Large intestine (tissue), 3 donors: Measurements from ENCODE around the gene CD47. TPM values are rescaled to one million over a fixed set of nuclear protein-coding genes. Genes with fewer than 3 reads are reported as not detected.

ENCODE experiments used
- DNase-seq, 2 donors: peaks; one replicate each; pipeline versions ENCODE4 v3.0.0 to v3.0.0-alpha.2; 2013
- H3K27ac ChIP-seq: one replicate; pipeline ENCODE4 v1.5.1; 2013; ENCODE audit warnings: low read length
- H3K27me3 ChIP-seq: 2 replicates; pipeline ENCODE4 v1.6.1; 2013; ENCODE audit warnings: low read length; ENCODE audit not compliant: control insufficient read depth, insufficient read depth
- H3K36me3 ChIP-seq: 2 replicates; pipeline ENCODE4 v1.6.1; 2013; ENCODE audit warnings: low read length; ENCODE audit not compliant: control insufficient read depth, insufficient read depth
- H3K4me1 ChIP-seq: one replicate; pipeline ENCODE4 v1.6.1; 2013; ENCODE audit warnings: low read length; ENCODE audit not compliant: control insufficient read depth, insufficient read depth
- H3K4me3 ChIP-seq: one replicate; pipeline ENCODE4 v1.5.1; 2013; ENCODE audit warnings: low read length
- H3K9me3 ChIP-seq: one replicate; pipeline ENCODE4 v1.6.1; 2013; ENCODE audit warnings: mild to moderate bottlenecking, low read depth, low read length, moderate library complexity; ENCODE audit not compliant: control insufficient read depth
- WGBS: methylation state at CpG from one replicate; pipeline ENCODE4 v1.1.5; 2013; ENCODE audit warnings: low lambda C conversion rate; ENCODE audit not compliant: insufficient coverage; 5-methylcytosine and 5-hydroxymethylcytosine counted together
- polyA plus RNA-seq: library from polyadenylated mRNA; unstranded; fragments of 120-200 nt; gene quantifications from one replicate; pipeline ENCODE4 v1.2.1, GENCODE V29; 2013

CD47 gene
- polyA plus RNA-seq, 1 donor: 86.7 TPM

DNA sequence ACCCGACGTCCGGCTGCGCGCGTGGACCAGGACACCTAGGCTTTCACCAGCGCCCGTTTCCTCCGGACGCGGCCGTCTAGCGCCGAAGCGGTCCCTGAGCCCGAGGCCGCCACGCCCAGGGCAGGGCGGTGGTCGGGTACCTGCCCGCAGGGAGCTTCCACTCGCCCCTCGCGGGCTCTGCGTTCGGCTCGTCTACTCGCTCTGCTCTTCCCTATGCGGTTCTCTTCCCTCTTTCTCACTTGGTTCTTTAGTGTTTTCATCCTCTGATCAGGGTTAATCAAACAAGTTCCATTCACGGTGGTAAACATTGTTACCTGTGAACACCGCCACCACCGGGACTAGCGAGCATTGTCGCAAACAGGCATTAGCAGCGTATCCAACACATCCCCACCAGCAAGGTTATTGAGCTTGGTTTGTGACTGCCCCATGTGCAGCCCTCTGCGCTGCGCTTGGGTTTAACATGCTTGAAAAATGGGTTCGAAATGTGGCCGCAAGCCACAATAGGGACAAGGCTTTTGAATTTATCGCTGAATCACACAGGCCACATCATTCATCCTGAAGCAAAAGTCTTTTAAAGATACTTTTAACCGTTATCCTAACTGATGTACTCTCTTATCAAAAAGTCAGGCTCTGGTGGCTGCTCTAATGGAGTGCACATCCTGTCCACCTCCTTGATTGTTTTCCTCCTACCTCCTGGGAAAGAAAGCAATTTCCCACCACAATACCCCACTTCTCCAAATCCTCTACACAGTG is 843 bp upstream of the CD47 start:
- Histone ChIP-seq H3K4me1 (peaks cover 14% of the 10 kb centered on the region), H3K27me3 (peaks cover 3% of the 10 kb centered on the region), H3K9me3 (peaks cover 4% of the 10 kb centered on the region), H3K4me3 (peak overlapping the region; percentile 75), H3K36me3 (no peaks in the 10 kb centered on the region), H3K27ac (peak overlapping the region; percentile 54)
- DNase-seq: no peak
- 81% methylated on average over 3 of the region's 41 CpGs for whole genome bisulfite sequencing

DNA sequence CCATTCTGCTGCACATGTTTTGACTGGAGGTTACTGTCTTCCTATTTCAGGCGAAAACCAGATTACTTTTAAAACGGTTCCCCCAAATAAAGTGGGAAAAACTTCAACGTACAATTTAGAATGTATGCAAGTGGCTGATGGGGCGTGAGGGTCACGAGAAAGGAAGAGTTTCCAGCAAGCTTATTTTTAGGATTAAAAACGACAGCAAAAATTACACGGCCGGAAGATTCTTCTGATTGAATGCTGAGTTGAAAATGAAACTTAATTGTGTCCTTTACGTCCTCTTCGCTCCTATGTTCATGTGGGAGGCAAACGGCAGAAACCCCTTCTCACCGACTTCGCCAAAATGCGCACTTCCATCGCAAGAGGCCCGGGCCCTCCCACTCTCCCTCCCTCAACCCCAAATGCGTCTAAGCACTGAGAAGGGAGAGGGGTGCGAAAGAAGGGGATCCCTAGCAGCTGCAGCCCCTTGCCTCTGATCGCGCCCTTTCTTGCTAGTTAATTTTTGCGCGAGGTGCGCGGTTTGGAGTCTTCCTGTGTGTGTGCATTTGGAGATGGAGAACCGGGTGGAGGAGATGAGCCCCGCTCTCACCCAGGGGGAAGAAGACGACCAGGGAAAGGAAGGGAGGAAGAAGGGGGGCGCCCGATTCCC is 656 bp downstream of the CD47 start:
- Histone ChIP-seq H3K9me3 (peaks cover 4% of the 10 kb centered on the region), H3K4me1 (peaks cover 9% of the 10 kb centered on the region), H3K4me3 (peak overlapping the region; percentile 95), H3K36me3 (no peaks in the 10 kb centered on the region), H3K27ac (peak overlapping the region; percentile 78), H3K27me3 (peaks cover 3% of the 10 kb centered on the region)
- 0% methylated on average over 8 of the region's 29 CpGs for WGBS
- peak; percentile 20 to 77 for DNase-seq

DNA sequence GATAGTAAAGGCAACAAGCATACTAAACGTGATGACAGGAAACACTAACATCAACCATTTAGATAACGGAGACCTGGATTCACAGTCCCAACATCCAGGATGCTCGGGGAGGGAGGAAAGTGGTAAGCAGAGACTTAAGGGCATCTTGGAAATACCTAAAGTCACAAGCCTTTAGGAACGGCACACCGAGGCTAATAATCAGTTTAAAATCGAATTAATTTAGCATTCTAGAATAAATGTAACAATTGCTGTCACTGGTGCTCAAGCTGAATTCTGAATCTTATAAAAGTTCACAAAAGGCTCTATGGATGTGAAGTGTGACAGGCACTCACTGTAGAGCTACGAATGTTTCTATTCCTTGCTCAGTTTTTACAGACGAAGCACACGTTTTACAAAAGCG is 1.3 kb downstream of the CD47 start:
- H3K36me3 ChIP-seq: no peaks in the 10 kb centered on the region
- peaks cover 4% of the 10 kb centered on the region for H3K9me3 ChIP-seq
- H3K4me1 ChIP-seq: peaks cover 9% of the 10 kb centered on the region
- H3K27me3 ChIP-seq: peaks cover 3% of the 10 kb centered on the region
- 0% methylated on average over 1 of the region's 10 CpGs for WGBS
- H3K4me3 ChIP-seq: peak overlapping the region; percentile 95
- DNase-seq: peak in 1 of 2 donors; percentile 19
- no peak overlapping the region for H3K27ac ChIP-seq

DNA sequence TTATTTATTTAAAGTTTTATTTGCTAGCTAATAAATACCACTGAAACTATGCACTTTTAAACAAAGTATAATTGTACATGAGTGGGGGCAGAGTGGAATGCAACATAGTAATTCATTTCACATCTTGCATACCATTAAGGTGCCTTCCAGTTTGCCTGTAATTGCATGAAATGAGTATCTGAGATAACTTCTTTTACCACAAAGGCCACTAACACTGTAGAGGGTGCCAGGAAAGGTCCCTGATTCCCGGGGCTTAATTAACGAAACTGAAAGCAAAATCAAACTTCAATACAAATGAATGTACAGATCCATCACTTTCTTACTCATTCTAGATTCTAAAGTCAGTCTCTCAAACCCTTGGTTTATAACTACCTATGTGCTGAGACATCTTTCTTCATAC is 2.1 kb downstream of the CD47 start:
- WGBS: no CpG with 5 or more reads among the region's 2 CpGs
- Histone ChIP-seq H3K9me3 (peaks cover 4% of the 10 kb centered on the region), H3K27ac (no peak overlapping the region), H3K4me1 (peaks cover 9% of the 10 kb centered on the region), H3K36me3 (no peaks in the 10 kb centered on the region), H3K4me3 (no peak overlapping the region), H3K27me3 (peaks cover 3% of the 10 kb centered on the region)
- peak in 1 of 2 donors; percentile 37 for DNase-seq

DNA sequence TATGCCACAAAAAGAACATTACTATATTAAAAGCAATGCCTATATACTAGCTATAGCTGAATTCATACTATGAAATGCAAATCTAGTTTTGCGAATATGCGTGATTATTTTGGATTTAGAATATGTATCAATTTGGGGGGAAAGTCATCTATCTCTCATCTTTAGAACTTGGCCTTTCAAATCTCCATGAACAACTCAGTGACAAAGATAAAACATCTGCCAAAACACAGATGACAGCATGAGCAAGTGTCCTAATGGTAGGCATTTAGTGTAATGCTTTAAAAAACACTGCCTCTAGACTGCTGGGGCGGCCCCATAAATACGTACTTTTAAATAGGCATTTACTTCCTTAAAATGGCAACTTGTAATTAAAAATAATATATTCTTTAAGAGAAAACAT is 2.7 kb downstream of the CD47 start:
- no peak for DNase-seq
- Histone ChIP-seq H3K4me1 (peaks cover 9% of the 10 kb centered on the region), H3K27me3 (peaks cover 3% of the 10 kb centered on the region), H3K36me3 (no peaks in the 10 kb centered on the region), H3K27ac (no peak overlapping the region), H3K4me3 (no peak overlapping the region), H3K9me3 (peaks cover 4% of the 10 kb centered on the region)
- 100% methylated on average over 2 of the region's 4 CpGs for WGBS

DNA sequence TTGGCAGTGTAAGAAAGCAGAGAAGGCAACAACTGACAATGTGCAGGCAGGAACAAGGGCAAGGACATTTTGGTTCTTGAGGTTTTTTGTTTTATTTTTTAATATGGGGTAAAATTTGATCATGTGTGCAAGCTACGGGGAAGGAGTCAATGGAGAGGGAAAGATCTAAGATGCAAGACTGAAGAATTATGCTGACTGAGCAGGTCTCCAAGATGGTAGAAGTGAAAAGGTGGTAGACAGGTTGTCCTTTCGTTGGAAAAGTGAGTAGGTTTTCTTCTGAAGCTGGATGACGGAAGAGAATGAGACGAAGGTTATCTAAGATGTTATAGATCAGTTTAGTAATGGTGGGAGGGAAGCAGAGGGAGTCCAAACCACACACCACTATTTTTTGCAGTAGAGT is 4.2 kb downstream of the CD47 start:
- H3K4me3 ChIP-seq: no peak overlapping the region
- H3K4me1 ChIP-seq: peaks cover 8% of the 10 kb centered on the region

DNA sequence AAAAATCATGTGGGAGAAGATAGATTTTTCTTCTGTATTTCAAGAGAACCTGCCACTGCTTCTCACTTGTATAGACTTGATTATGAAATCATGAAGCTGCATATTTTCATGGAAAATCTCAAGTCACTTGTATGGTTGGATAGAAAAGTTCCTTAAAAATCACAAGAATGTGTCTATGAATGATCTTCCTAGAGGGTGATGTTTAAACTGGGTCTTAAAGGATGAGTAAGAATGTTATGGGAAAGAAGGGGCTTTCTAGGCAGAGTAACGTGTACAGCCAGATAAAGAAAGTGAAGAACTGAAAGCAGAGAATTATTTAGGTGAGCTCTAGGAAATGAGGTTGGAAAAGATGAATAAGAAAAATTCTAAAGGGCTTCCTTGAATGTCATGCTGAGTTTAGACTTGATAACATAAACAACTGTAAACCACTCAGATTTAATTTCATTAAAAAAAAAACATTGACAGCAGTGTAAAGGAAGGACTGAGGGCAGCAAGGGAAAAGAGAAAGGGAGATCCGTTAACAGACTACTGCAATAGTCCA is 5.0 kb downstream of the CD47 start:
- DNase-seq: no peak
- WGBS: 94% methylated on average over 2 of the region's 2 CpGs
- peaks cover 6% of the 10 kb centered on the region for H3K4me1 ChIP-seq

More for the DNA sequence above, 4.2 kb downstream of the CD47 start:
- Histone ChIP-seq H3K27ac (no peak overlapping the region), H3K27me3 (peaks cover 1% of the 10 kb centered on the region), H3K9me3 (peaks cover 4% of the 10 kb centered on the region), H3K36me3 (no peaks in the 10 kb centered on the region)
- DNase-seq: no peak
- 100% methylated on average over 3 of the region's 4 CpGs for WGBS

DNA sequence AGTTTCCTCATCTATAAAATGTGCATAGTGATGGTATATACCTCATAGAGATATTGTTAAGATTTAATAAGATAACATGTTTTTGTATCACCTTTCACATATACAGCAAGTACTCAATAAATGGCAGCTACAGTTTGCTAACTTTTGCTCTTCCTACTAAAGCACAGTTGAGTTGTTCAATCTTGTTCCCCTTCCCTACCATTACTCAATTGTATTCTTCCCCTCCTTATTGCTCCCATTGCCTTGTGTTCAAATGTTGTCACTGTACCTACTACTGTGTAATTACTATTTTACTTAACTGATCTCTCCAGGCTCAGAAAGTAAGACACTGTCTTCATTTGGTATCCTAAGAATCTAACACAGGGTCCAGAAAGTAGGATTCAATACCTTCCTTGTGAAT is 5.5 kb downstream of the CD47 start:
- peaks cover 6% of the 10 kb centered on the region for H3K4me1 ChIP-seq
- H3K27me3 ChIP-seq: no peaks in the 10 kb centered on the region
- no peaks in the 10 kb centered on the region for H3K9me3 ChIP-seq
- DNase-seq: no peak
- no peak overlapping the region for H3K4me3 ChIP-seq
- no peak overlapping the region for H3K27ac ChIP-seq
- H3K36me3 ChIP-seq: no peaks in the 10 kb centered on the region

More for the DNA sequence above, 5.0 kb downstream of the CD47 start:
- Histone ChIP-seq H3K27ac (no peak overlapping the region), H3K36me3 (no peaks in the 10 kb centered on the region), H3K4me3 (no peak overlapping the region), H3K27me3 (no peaks in the 10 kb centered on the region), H3K9me3 (no peaks in the 10 kb centered on the region)

DNA sequence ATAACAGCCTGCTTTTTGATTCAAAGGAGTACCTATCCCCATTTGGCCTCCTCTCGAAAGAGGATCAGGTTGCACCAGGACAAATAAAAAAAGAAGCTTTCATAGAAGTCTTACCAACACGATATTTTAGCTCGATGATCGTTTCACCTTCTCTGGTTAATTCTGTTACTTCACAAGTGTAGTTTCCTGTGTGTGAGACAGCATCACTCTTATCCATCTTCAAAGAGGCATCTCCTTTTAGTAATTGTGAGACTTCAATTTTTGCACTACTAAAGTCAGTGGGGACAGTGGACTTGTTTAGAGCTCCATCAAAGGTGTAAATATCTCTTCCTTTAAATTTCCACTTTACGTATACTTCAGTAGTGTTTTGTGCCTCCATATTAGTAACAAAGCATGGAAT is 11.0 kb downstream of the CD47 start:
- Histone ChIP-seq H3K27ac (no peak overlapping the region), H3K9me3 (no peaks in the 10 kb centered on the region), H3K27me3 (no peaks in the 10 kb centered on the region), H3K36me3 (peaks cover 15% of the 10 kb centered on the region), H3K4me3 (no peak overlapping the region), H3K4me1 (no peaks in the 10 kb centered on the region)
- DNase-seq: no peak
- 94% methylated on average over 3 of the region's 5 CpGs for WGBS

DNA sequence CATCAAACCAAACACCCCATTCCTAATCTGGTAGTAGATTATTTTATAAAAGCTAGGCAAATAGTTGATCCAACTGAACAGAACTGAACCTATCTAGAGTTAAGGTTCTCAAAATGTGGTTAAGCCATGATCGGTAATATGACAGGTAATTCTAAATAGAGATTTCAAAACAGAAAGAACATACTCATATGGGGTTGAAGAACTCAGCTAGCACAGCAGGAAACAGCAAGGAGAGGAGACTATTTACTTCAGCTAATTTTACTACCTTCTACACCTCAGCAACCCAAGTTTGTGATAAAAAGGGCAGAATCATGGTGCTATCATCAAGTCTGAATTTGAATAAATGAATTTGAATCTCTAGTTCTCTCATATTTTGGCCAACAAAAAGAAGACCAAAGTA is 11.8 kb downstream of the CD47 start:
- Histone ChIP-seq H3K36me3 (peaks cover 15% of the 10 kb centered on the region), H3K27me3 (no peaks in the 10 kb centered on the region), H3K4me1 (no peaks in the 10 kb centered on the region), H3K9me3 (no peaks in the 10 kb centered on the region), H3K27ac (no peak overlapping the region), H3K4me3 (no peak overlapping the region)
- DNase-seq: no peak
- no CpG with 5 or more reads among the region's 1 CpG for WGBS
